IPS-18c (cell line): Measurements from ENCODE around the gene KIAA1755.

Experiments
- H3K4me3 ChIP-seq: 2 replicates; pipeline ENCODE4 v1.7.0; 2013; ENCODE audit warnings: low read depth, mild to moderate bottlenecking, low read length, moderate library complexity; ENCODE audit not compliant: insufficient read depth
- H3K9me3 ChIP-seq: one replicate; pipeline ENCODE4 v1.6.1; 2013; ENCODE audit warnings: mild to moderate bottlenecking, low read length, moderate library complexity; ENCODE audit not compliant: control insufficient read depth, insufficient read depth

The KIAA1755 gene

GRCh38 chr20:38216746-38217595 is 43.6 kb downstream of the KIAA1755 start:
- Histone ChIP-seq H3K4me3 (no peak overlapping the region), H3K9me3 (no peaks in the 10 kb centered on the region)

GRCh38 chr20:38216201-38216600 is 44.3 kb downstream of the KIAA1755 start:
- Histone ChIP-seq H3K9me3 (no peaks in the 10 kb centered on the region), H3K4me3 (no peak overlapping the region)

GRCh38 chr20:38215194-38216182 is 45.0 kb downstream of the KIAA1755 start:
- Histone ChIP-seq H3K4me3 (no peak overlapping the region), H3K9me3 (no peaks in the 10 kb centered on the region)

- H3K9me3 ChIP-seq = no peaks in the 10 kb centered on the region
- H3K4me3 ChIP-seq = no peak overlapping the region
Observed at GRCh38 chr20:38214256-38215193, 46.0 kb downstream of the KIAA1755 start.

- peaks cover 2% of the 10 kb centered on the region for H3K9me3 ChIP-seq
- no peak overlapping the region for H3K4me3 ChIP-seq
Observed at GRCh38 chr20:38213607-38213940, 47.0 kb downstream of the KIAA1755 start.

GRCh38 chr20:38212806-38213606 is 47.5 kb downstream of the KIAA1755 start:
- H3K4me3 ChIP-seq = no peak overlapping the region
- H3K9me3 ChIP-seq = peaks cover 2% of the 10 kb centered on the region

GRCh38 chr20:38211200-38212097 is 49.1 kb downstream of the KIAA1755 start:
- Histone ChIP-seq H3K9me3 (peaks cover 2% of the 10 kb centered on the region), H3K4me3 (no peak overlapping the region; the same call in 1 of the 2 replicates)

- peaks cover 2% of the 10 kb centered on the region for H3K9me3 ChIP-seq
- H3K4me3 ChIP-seq = no peak overlapping the region
Observed at GRCh38 chr20:38210741-38211140, 49.8 kb downstream of the KIAA1755 start.

- Histone ChIP-seq H3K4me3 (no peak overlapping the region), H3K9me3 (peaks cover 2% of the 10 kb centered on the region)
Observed at GRCh38 chr20:38209736-38210405, 50.7 kb downstream of the KIAA1755 start.

- H3K9me3 ChIP-seq = peaks cover 2% of the 10 kb centered on the region
- H3K4me3 ChIP-seq = no peak overlapping the region
Observed at GRCh38 chr20:38209054-38209675, 51.4 kb downstream of the KIAA1755 start.

- peaks cover 2% of the 10 kb centered on the region for H3K9me3 ChIP-seq
- H3K4me3 ChIP-seq = no peak overlapping the region
Observed at GRCh38 chr20:38208523-38208922, 52.0 kb downstream of the KIAA1755 start.

GRCh38 chr20:38208088-38208487 is 52.4 kb downstream of the KIAA1755 start:
- Histone ChIP-seq H3K4me3 (no peak overlapping the region), H3K9me3 (peaks cover 2% of the 10 kb centered on the region)

GRCh38 chr20:38207621-38208020 is 52.9 kb downstream of the KIAA1755 start:
- Histone ChIP-seq H3K4me3 (no peak overlapping the region), H3K9me3 (peaks cover 2% of the 10 kb centered on the region)

GRCh38 chr20:38205001-38205400 is 55.5 kb downstream of the KIAA1755 start:
- peaks cover 2% of the 10 kb centered on the region for H3K9me3 ChIP-seq
- H3K4me3 ChIP-seq = no peak overlapping the region

- no peak overlapping the region for H3K4me3 ChIP-seq
- no peaks in the 10 kb centered on the region for H3K9me3 ChIP-seq
Observed at GRCh38 chr20:38203981-38204357, 56.6 kb downstream of the KIAA1755 start.
